H1 (cell line): ENCODE data around the gene SHROOM2. TPM values are rescaled to one million over a fixed set of nuclear protein-coding genes. Genes with fewer than 3 reads are reported as not detected.

Experiments
- CTCF ChIA-PET: fragments of 300-600 bp; sonication (Branson Sonifier 250); formaldehyde crosslinking; loops from one replicate; lab custom pipeline; 2021; ENCODE audit not compliant: partially characterized antibody; lab: Charles Lee
- POLR2A ChIA-PET: fragments of 300-600 bp; sonication (Branson Sonifier 250); formaldehyde crosslinking; loops from one replicate; lab custom pipeline; 2021; ENCODE audit warnings: inconsistent platforms; ENCODE audit not compliant: partially characterized antibody; lab: Charles Lee
- DNase-seq, 2 experiments: peaks; one replicate each; pipeline versions ENCODE4 v3.0.0 to v3.0.0-alpha.2; 2010 to 2022; ENCODE audit warnings: low spot score in 2 of 2, low read depth in 1 of 2, mixed read lengths in 1 of 2
- FAIRE-seq: peaks from 2 replicates; lab custom pipeline; 2011; peaks lifted over from hg19 to GRCh38; lab: Jason Lieb, UNC
- H2AFZ ChIP-seq: 2 replicates; pipeline ENCODE4 v1.8.1; 2012; ENCODE audit warnings: low read length, inconsistent platforms
- H2AK5ac ChIP-seq: 2 replicates; pipeline ENCODE4 v1.6.1; 2013; ENCODE audit warnings: low read depth, low read length
- H2BK120ac ChIP-seq: replicated peaks from 2 replicates; pipeline ENCODE3; 2013; ENCODE audit warnings: low read depth, low read length, inconsistent platforms
- H2BK12ac ChIP-seq: 2 replicates; pipeline ENCODE4 v1.6.1; 2013; ENCODE audit warnings: low read depth, low read length
- H2BK15ac ChIP-seq: 2 replicates; pipeline ENCODE4 v1.6.1; 2013; ENCODE audit warnings: low read length
- H2BK20ac ChIP-seq: 2 replicates; pipeline ENCODE4 v1.6.1; 2013; ENCODE audit warnings: low read length
- H2BK5ac ChIP-seq: 2 replicates; pipeline ENCODE4 v1.6.1; 2013; ENCODE audit warnings: low read depth, low read length
- H3K14ac ChIP-seq: 2 replicates; pipeline ENCODE4 v1.6.1; 2013; ENCODE audit warnings: inconsistent platforms; ENCODE audit not compliant: insufficient read length
- H3K18ac ChIP-seq: 2 replicates; pipeline ENCODE4 v1.6.1; 2013; ENCODE audit warnings: low read length; ENCODE audit errors: extremely low read depth
- H3K23ac ChIP-seq: 2 replicates; pipeline ENCODE4 v1.6.1; 2013; ENCODE audit warnings: inconsistent platforms; ENCODE audit not compliant: insufficient read length
- H3K23me2 ChIP-seq: 2 replicates; pipeline ENCODE4 v1.6.1; 2013; ENCODE audit warnings: low read depth, low read length
- H3K27ac ChIP-seq: 2 replicates; pipeline ENCODE4 v1.6.1; 2011; ENCODE audit warnings: low read depth, low read length, inconsistent platforms
- H3K27me3 ChIP-seq, 4 experiments: replicated peaks in 1 of 4; 1 replicate in 1 of 4; 2 replicates in 3 of 4; pipeline versions ENCODE4 v1.6.1 to v1.8.1; 2011 to 2013; ENCODE audit warnings: low read length in 3 of 4, mild to moderate bottlenecking in 3 of 4, inconsistent platforms in 2 of 4, mixed read lengths in 2 of 4, moderate library complexity in 1 of 4; ENCODE audit not compliant: control insufficient read depth in 3 of 4, insufficient read depth in 3 of 4; ENCODE audit errors: extremely low read depth in 1 of 4
- H3K36me3 ChIP-seq, 4 experiments: 2 replicates each; pipeline versions ENCODE4 v1.6.1 to v1.8.1; 2011 to 2013; ENCODE audit warnings: mild to moderate bottlenecking in 4 of 4, low read length in 3 of 4, moderate library complexity in 2 of 4, control low read depth in 1 of 4, inconsistent platforms in 1 of 4; ENCODE audit not compliant: insufficient read depth in 4 of 4, control insufficient read depth in 2 of 4
- H3K4ac ChIP-seq: replicated peaks from 2 replicates; pipeline ENCODE3; 2013; ENCODE audit warnings: low read length, low read depth, mixed read lengths, inconsistent platforms; ENCODE audit not compliant: insufficient read length
- H3K4me1 ChIP-seq, 4 experiments: replicated peaks in 1 of 4; 1 replicate in 1 of 4; 2 replicates in 3 of 4; pipeline versions ENCODE4 v1.6.1 to v1.8.1; 2011 to 2013; ENCODE audit warnings: low read length in 3 of 4, inconsistent platforms in 2 of 4, mixed read lengths in 1 of 4; ENCODE audit not compliant: insufficient read depth in 4 of 4, control insufficient read depth in 3 of 4
- H3K4me2 ChIP-seq, 2 experiments: 2 replicates each; pipeline versions ENCODE4 v1.6.1 to v1.8.1; 2011 to 2013; ENCODE audit warnings: low read depth in 2 of 2, low read length in 2 of 2, control low read depth in 1 of 2, inconsistent platforms in 1 of 2, mild to moderate bottlenecking in 1 of 2; ENCODE audit not compliant: insufficient read depth in 1 of 2
- H3K4me3 ChIP-seq, 4 experiments: fragments of 200-600, 300-600 bp in 1 of 4; sonication (generic), shearing (Covaris generic), sonication (Bioruptor Twin) in 1 of 4; 2 replicates each; pipeline versions ENCODE4 v1.5.1 to v1.8.1; 2011 to 2016; ENCODE audit warnings: low read length in 4 of 4, low read depth in 3 of 4, control low read depth in 2 of 4, inconsistent platforms in 2 of 4, mild to moderate bottlenecking in 2 of 4, mixed read lengths in 1 of 4, moderate library complexity in 1 of 4; ENCODE audit not compliant: insufficient read depth in 2 of 4; ENCODE audit errors: extremely low read depth in 1 of 4
- H3K56ac ChIP-seq: replicated peaks from 2 replicates; pipeline ENCODE3; 2013; ENCODE audit warnings: low read depth, mild to moderate bottlenecking, mixed read lengths, low read length, inconsistent platforms; ENCODE audit not compliant: insufficient read length
- H3K79me1 ChIP-seq: 2 replicates; pipeline ENCODE4 v1.6.1; 2013; ENCODE audit warnings: low read depth, low read length, control low read depth
- H3K79me2 ChIP-seq, 2 experiments: 2 replicates each; pipeline versions ENCODE4 v1.6.1 to v1.8.1; 2012 to 2013; ENCODE audit warnings: low read length in 2 of 2, mild to moderate bottlenecking in 2 of 2, inconsistent platforms in 1 of 2; ENCODE audit not compliant: insufficient read depth in 2 of 2, control insufficient read depth in 1 of 2
- H3K9ac ChIP-seq, 4 experiments: replicated peaks in 1 of 4; 1 replicate in 1 of 4; 2 replicates in 3 of 4; pipeline versions ENCODE4 v1.6.1 to v1.8.1; 2011 to 2013; ENCODE audit warnings: low read depth in 3 of 4, low read length in 3 of 4, control low read depth in 2 of 4, mild to moderate bottlenecking in 2 of 4, moderate library complexity in 2 of 4, inconsistent platforms in 1 of 4; ENCODE audit errors: extremely low read depth in 1 of 4
- H3K9me3 ChIP-seq, 2 experiments: 2 replicates each; pipeline versions ENCODE4 v1.6.1 to v1.8.1; 2012 to 2013; ENCODE audit warnings: mild to moderate bottlenecking in 2 of 2, moderate library complexity in 2 of 2, control low read depth in 1 of 2, inconsistent platforms in 1 of 2, low read depth in 1 of 2, low read length in 1 of 2, mixed read lengths in 1 of 2; ENCODE audit not compliant: insufficient read depth in 2 of 2
- H4K20me1 ChIP-seq, 2 experiments: replicated peaks in 1 of 2; 2 replicates each; pipeline versions ENCODE3 to v1.8.1; 2011 to 2013; ENCODE audit warnings: inconsistent platforms in 2 of 2, low read length in 2 of 2, mild to moderate bottlenecking in 1 of 2; ENCODE audit not compliant: insufficient read depth in 2 of 2, control insufficient read depth in 1 of 2
- H4K5ac ChIP-seq: 2 replicates; pipeline ENCODE4 v1.6.1; 2013; ENCODE audit warnings: low read length, low read depth, mixed read lengths, inconsistent platforms; ENCODE audit not compliant: insufficient read length
- H4K8ac ChIP-seq: 2 replicates; pipeline ENCODE4 v1.8.0; 2013; ENCODE audit warnings: mild to moderate bottlenecking, moderate library complexity, low read length, inconsistent platforms; ENCODE audit not compliant: insufficient read depth; ENCODE audit errors: extremely low read depth
- H4K91ac ChIP-seq: replicated peaks from 2 replicates; pipeline ENCODE3; 2013; ENCODE audit warnings: low read length, mixed read lengths, inconsistent platforms; ENCODE audit not compliant: insufficient read length
- CBX8 ChIP-seq: fragments of 300-800, 300-1000 bp; sonication (generic); IDR thresholded peaks from 2 replicates; pipeline ENCODE4 v1.7.1; 2016; ENCODE audit warnings: low read depth, low read length, borderline replicate concordance
- FOSL1 ChIP-seq: IDR thresholded peaks from 2 replicates; pipeline ENCODE4 v1.6.1; 2011; ENCODE audit warnings: mild to moderate bottlenecking, low read depth, low read length, moderate library complexity; ENCODE audit not compliant: insufficient read depth
- KDM1A ChIP-seq: fragments of 200-600, 300-600 bp; sonication (generic); IDR thresholded peaks from 2 replicates; pipeline ENCODE4 v1.7.1; 2016; ENCODE audit warnings: mild to moderate bottlenecking, low read length, borderline replicate concordance
- PHF8 ChIP-seq: fragments of 200-600 bp; sonication (generic); conservative IDR thresholded peaks from 2 replicates; pipeline ENCODE4 v1.7.1; 2012; ENCODE audit warnings: low read depth, mild to moderate bottlenecking, inconsistent platforms, low read length, moderate library complexity
- RNF2 ChIP-seq: fragments of 200-900, 300-1000 bp; sonication (generic); IDR thresholded peaks from 2 replicates; pipeline ENCODE4 v1.7.1; 2016; ENCODE audit warnings: borderline replicate concordance, low read depth, mild to moderate bottlenecking, antibody characterized with exemption, low read length; ENCODE audit not compliant: poor library complexity, severe bottlenecking; ENCODE audit errors: missing control alignments
- RXRA ChIP-seq: IDR thresholded peaks from 2 replicates; pipeline ENCODE4 v1.6.1; 2011; ENCODE audit warnings: low read depth, mild to moderate bottlenecking, low read length, moderate library complexity; ENCODE audit not compliant: insufficient read depth
- TAF1 ChIP-seq: IDR thresholded peaks from 2 replicates; pipeline ENCODE4 v1.6.1; 2011; ENCODE audit warnings: mild to moderate bottlenecking, low read depth, low read length
- TCF12 ChIP-seq: IDR thresholded peaks from 2 replicates; pipeline ENCODE4 v1.6.1; 2011; ENCODE audit warnings: low read depth, mild to moderate bottlenecking, low read length
- WGBS, 2 experiments: shearing (Covaris generic) in 1 of 2; methylation state at CpG; one replicate each; pipeline versions ENCODE4 v1.1.6 to v1.1.7; 2013 to 2015; ENCODE audit warnings: low lambda C conversion rate in 2 of 2, mixed read lengths in 2 of 2, inconsistent platforms in 1 of 2, low coverage in 1 of 2, missing lambda C conversion rate in 1 of 2; ENCODE audit not compliant: insufficient replicate concordance in 2 of 2, insufficient coverage in 1 of 2, insufficient read length in 1 of 2; ENCODE audit errors: extremely low coverage in 1 of 2, missing lambda C conversion rate in 1 of 2; 5-methylcytosine and 5-hydroxymethylcytosine counted together
- polyA plus RNA-seq, 7 experiments: library from polyadenylated mRNA; depleted of rRNA in 3 of 7; stranded (reverse) in 5 of 7; unstranded in 2 of 7; fragments of >200 nt in 5 of 7; fragments of 200-250 nt in 2 of 7; gene quantifications; 1 replicate in 5 of 7; 2 replicates in 1 of 7; 4 replicates in 1 of 7; pipeline versions ENCODE4 v1.2.1 to v1.2.3, GENCODE V29; 2011 to 2013; ENCODE audit warnings: missing spikeins in 2 of 7, mixed read lengths in 2 of 7
- total RNA-seq: library from RNA; stranded (reverse); fragmentation: NEBNext Ultra II Directional; extraction: Animal tissue kit (Norgen Biotek cat#: 25700); gene quantifications from 2 replicates; pipeline ENCODE4 v1.2.1, GENCODE V29; 2021

Gene SHROOM2
- total and polyA plus RNA-seq, 2 of the 8 experiments (the other 6 are each of a cell fraction or from before 2014, with no cell fraction given), result 3.4 to 14.2 TPM

DNA sequence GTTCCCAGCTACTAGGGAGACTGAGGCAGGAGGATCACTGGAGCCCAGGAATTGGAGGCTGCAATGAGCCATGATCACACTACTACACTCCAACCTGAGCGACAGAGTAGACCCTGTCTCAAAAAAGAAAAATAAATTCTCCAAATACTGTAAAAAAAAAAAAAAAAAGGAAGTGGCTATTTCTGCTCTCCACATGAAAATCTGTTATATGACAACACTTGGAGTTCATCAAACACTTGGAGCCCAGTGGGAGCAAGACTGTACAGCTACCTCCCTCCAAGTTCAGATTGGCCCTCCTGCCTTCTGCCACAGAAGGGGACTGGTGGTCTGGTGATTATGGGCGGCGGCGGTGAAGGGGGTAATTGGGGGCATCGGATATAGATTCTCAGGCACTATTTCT is 172.0 kb downstream of the SHROOM2 start:
- WGBS, 2 experiments, result 92% methylated on average over 5 of the region's 5 CpGs; no CpG with 5 or more reads in 1 of the 2 experiments
- H2BK12ac ChIP-seq, result no peak overlapping the region
- no peak overlapping the region for H3K4me3 ChIP-seq
- no peak overlapping the region for H2AFZ ChIP-seq
- H3K4me1 ChIP-seq, result no peaks in the 10 kb centered on the region
- no peak overlapping the region for H3K4ac ChIP-seq
- no peak overlapping the region for H2BK120ac ChIP-seq
- H3K9ac ChIP-seq, result no peak overlapping the region
- H3K79me2 ChIP-seq, result no peaks in the 10 kb centered on the region
- CTCF ChIA-PET, result interaction anchor here (0.6 to 3.3 kb wide), 4 partner anchors 29 to 189 kb away, joined by 3 to 13 read pairs (median 4); no protein-coding TSS in a partner anchor
- no peak overlapping the region for H3K4me2 ChIP-seq
- H4K91ac ChIP-seq, result no peak overlapping the region
- no peak overlapping the region for H3K14ac ChIP-seq
- no peak overlapping the region for H4K5ac ChIP-seq
- H3K23me2 ChIP-seq, result no peaks in the 10 kb centered on the region
- no peak overlapping the region for H3K27ac ChIP-seq
- H3K56ac ChIP-seq, result no peak overlapping the region
- POLR2A ChIA-PET, result no interaction called here
- H2BK5ac ChIP-seq, result no peak overlapping the region
- H2BK20ac ChIP-seq, result no peak overlapping the region
- FAIRE-seq (no peak), DNase-seq (no peak)
- H3K27me3 ChIP-seq, result no peaks in the 10 kb centered on the region
- H4K20me1 ChIP-seq, result no peaks in the 10 kb centered on the region
- H3K18ac ChIP-seq, result no peak overlapping the region
- no peaks in the 10 kb centered on the region for H3K36me3 ChIP-seq
- H3K23ac ChIP-seq, result no peak overlapping the region
- no peak overlapping the region for H2AK5ac ChIP-seq
- no peaks in the 10 kb centered on the region for H3K79me1 ChIP-seq
- peaks cover 0 to under 1% of the 10 kb centered on the region in 2 experiments; a peak in 1 of 4 replicates for H3K9me3 ChIP-seq
- TF ChIP-seq TCF12 (no peak), RXRA (no peak), PHF8 (no peak), KDM1A (no peak), FOSL1 (no peak), RNF2 (no peak), CBX8 (no peak), TAF1 (no peak)
- no peak overlapping the region for H2BK15ac ChIP-seq
- no peak overlapping the region for H4K8ac ChIP-seq
